ENCODE measurements around the gene MMP11. TPM values are rescaled to one million over a fixed set of nuclear protein-coding genes. Genes with fewer than 3 reads are reported as not detected.
"Not testable (repeated sequence)": the region's sequence is repeated elsewhere in the genome, so short reads cannot be mapped to it uniquely, and the experiment has no call there.

Gene MMP11
- 1 to 10 TPM in 2 of 3 donors, under 1 TPM in 1; 0.76 to 1.7 (median 1.2) TPM for polyA plus RNA-seq

GRCh38 chr22:23772649-23773473 is at the start of gene MMP11:
Gene MMP11 (plus strand): TSS chr22:23772849. CDS start chr22:23772871, 22 bp downstream.
- peak within 1 kb of the TSS in 2 of 6 donors; percentile 7 to 49 for H3K27ac Mint-ChIP-seq
- peak; percentile 39 to 54 (median 48) for DNase-seq
- peaks cover 5 to 14% of the 10 kb centered on the region in 2 donors for H3K4me1 Mint-ChIP-seq
- no peaks in the 10 kb centered on the region for H3K9me3 Mint-ChIP-seq
- H3K36me3 Mint-ChIP-seq, result no peaks in the 10 kb centered on the region
- peak within 1 kb of the TSS; percentile 54 to 75 (median 65) for H3K4me3 Mint-ChIP-seq
- peaks cover 0 to 4% (median 2%) of the 10 kb centered on the region in 3 donors for H3K27me3 Mint-ChIP-seq (ENCODE audit: low read depth in 3 of 3)

DNA sequence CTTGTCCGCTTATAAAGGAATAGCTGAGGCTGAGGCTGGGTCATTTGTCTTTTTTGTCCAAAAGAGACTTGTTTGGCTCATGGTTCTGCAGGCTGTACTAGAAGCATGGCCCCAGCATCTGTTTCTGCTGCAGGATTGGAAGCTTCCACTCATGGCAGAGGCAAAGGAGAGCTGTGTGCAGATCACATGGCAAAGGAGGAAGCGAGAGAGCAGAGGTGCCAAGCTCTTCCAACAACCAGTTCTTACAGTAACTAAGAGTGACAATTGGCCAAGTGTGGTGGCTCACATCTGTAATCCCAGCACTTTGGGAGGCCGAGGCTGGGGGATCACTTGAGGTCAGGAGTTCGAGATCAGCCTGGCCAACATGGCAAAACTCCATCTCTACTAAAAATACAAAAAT is 44.5 kb upstream of the MMP11 start:
- not testable (repeated sequence) for DNase-seq; H3K36me3 Mint-ChIP-seq; H3K27me3 Mint-ChIP-seq (ENCODE audit: low read depth in 3 of 3); H3K27ac Mint-ChIP-seq; H3K9me3 Mint-ChIP-seq; H3K4me3 Mint-ChIP-seq; H3K4me1 Mint-ChIP-seq

DNA sequence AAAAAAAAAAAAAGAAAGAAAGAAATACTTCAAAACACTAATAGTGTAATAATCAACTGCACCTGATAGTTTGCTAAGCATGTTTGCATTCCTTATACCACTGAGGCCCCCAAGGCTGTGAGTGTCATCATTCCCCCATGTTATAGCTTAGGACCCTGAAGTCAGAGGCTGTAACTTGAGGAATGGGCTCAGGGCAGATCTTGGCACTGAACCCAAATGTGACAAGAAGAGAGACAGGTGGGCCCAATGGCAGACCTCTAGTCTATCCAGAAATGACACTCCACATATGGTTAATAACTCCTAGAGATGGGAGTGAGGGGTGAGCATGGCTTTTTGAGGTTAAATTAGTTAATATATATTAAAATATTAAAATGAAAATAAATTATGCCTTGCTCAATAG is 35.0 kb upstream of the MMP11 start:
- Mint-ChIP-seq H3K27me3 (ENCODE audit: low read depth in 3 of 3) (peaks cover 0 to 1% (median 0%) of the 10 kb centered on the region in 3 donors), H3K4me1 (no peaks in the 10 kb centered on the region), H3K4me3 (no peak overlapping the region), H3K36me3 (peaks cover 0 to 10% (median 4%) of the 10 kb centered on the region in 3 donors), H3K9me3 (no peaks in the 10 kb centered on the region), H3K27ac (no peak overlapping the region)
- no peak for DNase-seq

DNA sequence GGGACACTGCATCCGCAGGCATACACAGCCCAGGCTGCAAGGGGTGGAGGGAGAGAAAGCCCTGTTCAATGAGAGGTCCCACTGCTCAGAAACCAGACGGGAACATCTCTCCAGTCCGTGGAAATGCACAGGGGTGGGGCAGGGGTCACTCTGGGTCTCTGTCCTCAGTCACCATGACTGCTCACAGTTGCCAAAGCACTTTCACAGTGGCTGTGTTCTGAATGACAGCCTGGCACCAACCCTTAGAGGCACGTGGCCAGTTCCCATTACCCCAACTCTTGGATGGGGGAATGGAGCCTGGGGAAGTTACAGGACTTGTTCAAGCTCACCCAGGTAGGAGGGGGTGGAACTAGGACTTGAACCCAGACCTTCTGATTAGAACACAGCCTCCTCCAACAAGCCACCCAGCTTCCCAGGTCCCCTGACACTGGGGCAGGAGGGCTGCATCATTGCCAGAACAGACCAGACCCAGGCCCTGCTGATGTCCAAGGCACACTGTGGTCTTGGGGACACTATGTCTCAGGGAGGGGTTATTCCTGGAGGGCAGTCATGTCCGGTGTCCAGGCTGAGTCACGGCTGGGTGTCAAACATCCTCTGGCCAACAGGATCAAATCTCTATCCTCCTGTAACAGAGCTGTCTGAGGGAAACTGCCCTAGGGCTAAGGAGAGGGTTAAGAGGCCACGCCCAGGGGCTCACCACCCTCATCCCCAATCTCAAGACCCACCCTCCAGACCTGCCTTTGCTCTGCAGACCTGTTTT is 30.0 kb upstream of the MMP11 start:
- Mint-ChIP-seq H3K4me3 (no peak overlapping the region), H3K27ac (no peak overlapping the region)

GRCh38 chr22:23743303-23743705 is 29.3 kb upstream of the MMP11 start:
- no peaks in the 10 kb centered on the region for H3K27me3 Mint-ChIP-seq (ENCODE audit: low read depth in 3 of 3)
- H3K4me3 Mint-ChIP-seq, result no peak overlapping the region
- no peaks in the 10 kb centered on the region for H3K9me3 Mint-ChIP-seq
- H3K36me3 Mint-ChIP-seq, result peaks cover 16 to 31% (median 27%) of the 10 kb centered on the region in 3 donors
- H3K27ac Mint-ChIP-seq, result no peak overlapping the region
- H3K4me1 Mint-ChIP-seq, result peaks cover 8 to 16% of the 10 kb centered on the region in 2 donors
- DNase-seq, result no peak

More for the DNA sequence above, 30.0 kb upstream of the MMP11 start:
- no peak for DNase-seq
- no peaks in the 10 kb centered on the region for H3K9me3 Mint-ChIP-seq
- no peaks in the 10 kb centered on the region for H3K27me3 Mint-ChIP-seq (ENCODE audit: low read depth in 3 of 3)
- peaks cover 8 to 16% of the 10 kb centered on the region in 2 donors for H3K4me1 Mint-ChIP-seq
- H3K36me3 Mint-ChIP-seq, result peaks cover 16 to 31% (median 27%) of the 10 kb centered on the region in 3 donors

GRCh38 chr22:23744001-23744400 is 28.6 kb upstream of the MMP11 start:
- H3K9me3 Mint-ChIP-seq, result no peaks in the 10 kb centered on the region
- H3K27me3 Mint-ChIP-seq (ENCODE audit: low read depth in 3 of 3), result no peaks in the 10 kb centered on the region
- H3K4me3 Mint-ChIP-seq, result no peak overlapping the region
- no peak for DNase-seq
- peaks cover 8 to 16% of the 10 kb centered on the region in 2 donors for H3K4me1 Mint-ChIP-seq
- no peak overlapping the region for H3K27ac Mint-ChIP-seq
- H3K36me3 Mint-ChIP-seq, result peaks cover 16 to 31% (median 23%) of the 10 kb centered on the region in 3 donors

- Mint-ChIP-seq H3K9me3 (no peaks in the 10 kb centered on the region), H3K27ac (no peak overlapping the region), H3K4me3 (no peak overlapping the region), H3K27me3 (ENCODE audit: low read depth in 3 of 3) (no peaks in the 10 kb centered on the region), H3K36me3 (peaks cover 16 to 31% (median 23%) of the 10 kb centered on the region in 3 donors), H3K4me1 (peaks cover 9 to 16% of the 10 kb centered on the region in 2 donors)
- no peak for DNase-seq
Observed at GRCh38 chr22:23744485-23744884, 28.2 kb upstream of the MMP11 start.

- H3K4me3 Mint-ChIP-seq, result no peak overlapping the region
- H3K36me3 Mint-ChIP-seq, result peaks cover 16 to 31% (median 28%) of the 10 kb centered on the region in 3 donors
- DNase-seq, result no peak
- no peaks in the 10 kb centered on the region for H3K27me3 Mint-ChIP-seq (ENCODE audit: low read depth in 3 of 3)
- no peaks in the 10 kb centered on the region for H3K9me3 Mint-ChIP-seq
- H3K4me1 Mint-ChIP-seq, result peaks cover 21 to 28% of the 10 kb centered on the region in 2 donors
- peak overlapping the region in 1 of 6 donors; percentile 48 for H3K27ac Mint-ChIP-seq
Observed at GRCh38 chr22:23745791-23746190, 26.9 kb upstream of the MMP11 start.

DNA sequence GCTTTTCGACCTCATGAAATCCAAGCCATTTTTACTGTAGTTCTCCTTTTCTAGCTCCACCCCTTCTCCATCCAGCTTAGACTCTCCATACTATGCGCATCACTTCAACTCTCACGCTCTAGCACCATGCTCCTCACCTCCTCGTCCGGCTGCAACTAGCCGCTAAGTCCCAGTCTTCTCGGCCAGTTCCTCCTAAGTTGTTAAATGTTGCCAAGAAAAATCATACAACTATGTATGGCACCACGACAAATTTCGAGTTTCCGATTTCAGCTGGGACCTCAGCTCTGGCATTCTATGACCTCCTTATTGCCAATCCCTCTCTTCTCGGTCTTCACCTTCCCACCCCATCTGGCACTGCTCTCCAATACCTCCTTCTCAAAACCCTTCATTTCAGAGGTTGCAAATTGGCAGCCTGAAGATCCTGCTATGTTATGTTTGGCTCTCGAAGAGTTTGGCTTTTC is 22.8 kb upstream of the MMP11 start:
- peaks cover 20 to 34% of the 10 kb centered on the region in 2 donors for H3K4me1 Mint-ChIP-seq
- peak overlapping the region in 5 of 6 donors; percentile 74 to 87 (median 80) for H3K27ac Mint-ChIP-seq
- no peaks in the 10 kb centered on the region for H3K9me3 Mint-ChIP-seq
- H3K27me3 Mint-ChIP-seq (ENCODE audit: low read depth in 3 of 3), result peaks cover 0 to 2% (median 0%) of the 10 kb centered on the region in 3 donors
- peaks cover 3 to 10% (median 4%) of the 10 kb centered on the region in 3 donors for H3K36me3 Mint-ChIP-seq
- DNase-seq, result no peak
- peak overlapping the region; percentile 75 to 86 (median 84) for H3K4me3 Mint-ChIP-seq

GRCh38 chr22:23750367-23750713 is 22.3 kb upstream of the MMP11 start:
- Mint-ChIP-seq H3K27me3 (ENCODE audit: low read depth in 3 of 3) (peaks cover 0 to 2% (median 0%) of the 10 kb centered on the region in 3 donors), H3K4me1 (peaks cover 15 to 30% of the 10 kb centered on the region in 2 donors), H3K9me3 (no peaks in the 10 kb centered on the region), H3K36me3 (peaks cover 0 to 5% (median 0%) of the 10 kb centered on the region in 3 donors), H3K4me3 (peak overlapping the region; percentile 75 to 86 (median 84)), H3K27ac (peak overlapping the region; percentile 74 to 87 (median 80))
- DNase-seq, result no peak

GRCh38 chr22:23750714-23751440 is 21.8 kb upstream of the MMP11 start, which contains the start of gene ZNF70:
Gene ZNF70 (minus strand): TSS chr22:23751112. CDS start chr22:23745140, 5,972 bp downstream.
- peak within 1 kb of the TSS; percentile 77 to 86 (median 84) for H3K4me3 Mint-ChIP-seq
- DNase-seq, result peak; percentile 84 to 88 (median 87)

DNA sequence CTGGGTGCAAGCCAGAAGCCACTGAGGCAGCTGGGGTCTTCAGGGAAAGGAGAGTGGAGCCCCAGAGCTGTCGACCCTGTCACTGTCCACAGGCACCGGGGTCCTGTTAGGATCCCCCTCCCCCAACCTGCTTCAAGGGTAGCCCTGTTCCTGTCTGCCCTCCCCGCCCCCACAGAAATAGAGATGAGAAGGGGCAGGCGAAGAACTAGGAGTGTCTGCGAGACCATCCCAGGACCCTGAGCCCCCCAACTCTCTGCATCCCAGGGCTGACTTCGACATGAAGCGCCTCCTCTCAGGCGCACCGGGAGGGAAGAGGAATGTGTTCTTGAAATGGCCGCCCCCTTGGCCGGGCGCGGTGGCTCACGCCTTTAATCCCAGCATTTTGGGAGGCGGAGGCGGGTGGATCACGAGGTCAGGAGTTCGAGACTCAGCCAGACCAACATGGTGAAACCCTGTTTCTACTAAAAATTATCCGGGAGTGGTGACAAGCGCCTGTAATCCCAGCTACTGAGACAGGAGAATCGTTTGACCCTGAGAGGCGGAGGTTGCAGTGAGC is 21.1 kb upstream of the MMP11 start:
- DNase-seq, result no peak
- peak overlapping the region; percentile 44 to 85 (median 70) for H3K27ac Mint-ChIP-seq
- H3K27me3 Mint-ChIP-seq (ENCODE audit: low read depth in 3 of 3), result peaks cover 0 to 2% (median 0%) of the 10 kb centered on the region in 3 donors

More at GRCh38 chr22:23750714-23751440, 21.8 kb upstream of the MMP11 start, which contains the start of gene ZNF70:
- H3K9me3 Mint-ChIP-seq, result no peaks in the 10 kb centered on the region
- peaks cover 14 to 25% of the 10 kb centered on the region in 2 donors for H3K4me1 Mint-ChIP-seq
- peak within 1 kb of the TSS; percentile 74 to 87 (median 81) for H3K27ac Mint-ChIP-seq
- H3K27me3 Mint-ChIP-seq (ENCODE audit: low read depth in 3 of 3), result peaks cover 0 to 2% (median 0%) of the 10 kb centered on the region in 3 donors
- H3K36me3 Mint-ChIP-seq, result peaks cover 0 to 5% (median 0%) of the 10 kb centered on the region in 3 donors

More for the DNA sequence above, 21.1 kb upstream of the MMP11 start:
- Mint-ChIP-seq H3K9me3 (no peaks in the 10 kb centered on the region), H3K4me3 (peak overlapping the region; percentile 68 to 84 (median 73)), H3K4me1 (peaks cover 14 to 22% of the 10 kb centered on the region in 2 donors), H3K36me3 (peaks cover 0 to 5% (median 0%) of the 10 kb centered on the region in 3 donors)
